T-cell (primary cell): ENCODE data around the gene WIPF2. TPM values are rescaled to one million over a fixed set of nuclear protein-coding genes. Genes with fewer than 3 reads are reported as not detected.
"Not testable (repeated sequence)": the region's sequence is repeated elsewhere in the genome, so short reads cannot be mapped to it uniquely, and the experiment has no call there.

Experiments
- ATAC-seq, 4 experiments: fragments of 200-7000 bp in 3 of 4; fragments of 150-1000 bp in 1 of 4; cut with Tn5 transposase; replicated peaks in 1 of 4; 1 replicate in 3 of 4; 2 replicates in 1 of 4; pipeline ENCODE4 v1.10.0; 2021; ENCODE audit warnings: moderate library complexity in 3 of 4, mild to moderate bottlenecking in 2 of 4, moderate number of reproducible peaks in 1 of 4
- CTCF ChIA-PET, 2 donors: fragments of 300-600 bp; sonication (Branson Sonifier 250); formaldehyde crosslinking; loops; one replicate each; lab custom pipeline; 2022; ENCODE audit warnings: antibody characterized with exemption in 2 of 2; lab: Charles Lee
- POLR2A ChIA-PET, 2 donors: fragments of 300-600 bp; sonication (Branson Sonifier 250); formaldehyde crosslinking; loops; one replicate each; lab custom pipeline; 2022; ENCODE audit warnings: antibody characterized with exemption in 2 of 2; lab: Charles Lee
- DNase-seq, 35 experiments: peaks; one replicate each; pipeline versions ENCODE4 v3.0.0 to v3.0.0-alpha.2; 2013 to 2023
- H3K27ac ChIP-seq: one replicate; pipeline ENCODE4 v1.5.1; 2013; ENCODE audit warnings: low read length
- H3K27me3 ChIP-seq, 2 experiments: replicated peaks in 1 of 2; 1 replicate in 1 of 2; 2 replicates in 1 of 2; pipeline versions ENCODE4 v1.6.1 to v1.7.0; 2013; ENCODE audit warnings: low read length in 1 of 2, mixed read lengths in 1 of 2; ENCODE audit not compliant: control insufficient read depth in 2 of 2, insufficient read depth in 2 of 2; ENCODE audit errors: extremely low read depth in 1 of 2
- H3K36me3 ChIP-seq, 2 donors: 1 replicate in 1 of 2; 2 replicates in 1 of 2; pipeline versions ENCODE4 v1.6.1 to v1.7.0; 2013; ENCODE audit warnings: low read length in 1 of 2; ENCODE audit not compliant: control insufficient read depth in 2 of 2, insufficient read depth in 1 of 2; ENCODE audit errors: extremely low read depth in 1 of 2
- H3K4me1 ChIP-seq, 2 experiments: 1 replicate in 1 of 2; 2 replicates in 1 of 2; pipeline versions ENCODE4 v1.6.1 to v1.7.0; 2013; ENCODE audit warnings: low read length in 2 of 2, mixed read lengths in 1 of 2; ENCODE audit not compliant: insufficient read depth in 2 of 2, control insufficient read depth in 1 of 2; ENCODE audit errors: extremely low read depth in 1 of 2
- H3K4me3 ChIP-seq, 2 donors: 1 replicate in 1 of 2; 2 replicates in 1 of 2; pipeline versions ENCODE4 v1.5.1 to v1.7.0; 2013; ENCODE audit warnings: mild to moderate bottlenecking in 2 of 2, low read length in 1 of 2, moderate library complexity in 1 of 2; ENCODE audit not compliant: control insufficient read depth in 1 of 2; ENCODE audit errors: extremely low read depth in 1 of 2
- H3K9me3 ChIP-seq: 2 replicates; pipeline ENCODE4 v1.7.0; 2013
- H3K27ac Mint-ChIP-seq, 2 donors: one replicate each; pipeline ENCODE4 v1.8.0; 2020 to 2021; ENCODE audit warnings: mild to moderate bottlenecking in 2 of 2, mixed read lengths in 2 of 2
- H3K27me3 Mint-ChIP-seq, 2 donors: one replicate each; pipeline ENCODE4 v1.8.0; 2021 to 2022; ENCODE audit warnings: mixed read lengths in 2 of 2
- H3K36me3 Mint-ChIP-seq: one replicate; pipeline ENCODE4 v1.8.0; 2021; ENCODE audit warnings: mixed read lengths
- H3K4me1 Mint-ChIP-seq, 3 donors: one replicate each; pipeline ENCODE4 v1.8.0; 2020 to 2022; ENCODE audit warnings: mixed read lengths in 3 of 3, mild to moderate bottlenecking in 1 of 3
- H3K4me3 Mint-ChIP-seq, 3 donors: one replicate each; pipeline ENCODE4 v1.8.0; 2020 to 2022; ENCODE audit warnings: mild to moderate bottlenecking in 3 of 3, mixed read lengths in 3 of 3, moderate library complexity in 3 of 3
- H3K9me3 Mint-ChIP-seq, 3 donors: one replicate each; pipeline ENCODE4 v1.8.0; 2020 to 2022; ENCODE audit warnings: mixed read lengths in 3 of 3
- WGBS: methylation state at CpG from one replicate; pipeline ENCODE4 v1.1.5; 2013; ENCODE audit warnings: missing lambda C conversion rate; ENCODE audit not compliant: insufficient coverage; 5-methylcytosine and 5-hydroxymethylcytosine counted together
- total RNA-seq, 35 experiments: library from RNA in 6 of 35; stranded (reverse) in 6 of 35; fragments of 120-200 nt in 1 of 35; gene quantifications; one replicate each; pipeline versions ENCODE4 v1.2.1 to v1.2.4 and lab custom pipeline; 2013 to 2026

Gene WIPF2
- total RNA-seq, 5 donors from 2014 or later (not counting 1 experiment from before 2014, with no cell fraction given) = 23.1 to 42.1 (median 32.1) TPM

DNA sequence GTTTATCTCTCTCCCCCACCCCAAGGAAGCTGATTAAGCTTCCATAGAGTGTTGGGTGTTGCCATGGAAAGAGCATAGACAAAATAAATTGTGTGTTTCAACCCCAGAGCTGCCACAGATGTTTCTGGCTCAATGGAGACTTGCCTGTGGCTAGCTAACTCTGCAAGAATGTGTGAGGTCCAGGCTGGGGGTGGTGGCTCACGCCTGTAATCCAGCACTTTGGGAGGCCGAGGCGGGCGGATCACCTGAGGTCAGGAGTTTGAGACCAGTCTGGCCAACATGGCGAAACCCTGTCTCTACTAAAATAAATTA is 85.4 kb downstream of the WIPF2 start:
- H3K27ac Mint-ChIP-seq, H3K4me3 Mint-ChIP-seq, H3K36me3 ChIP-seq, H3K36me3 Mint-ChIP-seq, H3K27me3 ChIP-seq, DNase-seq, H3K27ac ChIP-seq, H3K9me3 Mint-ChIP-seq, ATAC-seq, H3K9me3 ChIP-seq, H3K4me3 ChIP-seq, POLR2A ChIA-PET, H3K27me3 Mint-ChIP-seq: not testable (repeated sequence)
- peaks cover 14 to 16% (median 15%) of the 10 kb centered on the region in 3 donors for H3K4me1 Mint-ChIP-seq
- WGBS = no CpG with 5 or more reads among the region's 5 CpGs
- CTCF ChIA-PET = interaction anchor here in 1 of 2 donors (0.7 to 3.3 kb wide), 4 partner anchors 13 to 50 kb away, joined by 3 to 69 read pairs (median 6); no protein-coding TSS in a partner anchor
- H3K4me1 ChIP-seq = peaks cover 40 to 44% of the 10 kb centered on the region in 2 experiments

DNA sequence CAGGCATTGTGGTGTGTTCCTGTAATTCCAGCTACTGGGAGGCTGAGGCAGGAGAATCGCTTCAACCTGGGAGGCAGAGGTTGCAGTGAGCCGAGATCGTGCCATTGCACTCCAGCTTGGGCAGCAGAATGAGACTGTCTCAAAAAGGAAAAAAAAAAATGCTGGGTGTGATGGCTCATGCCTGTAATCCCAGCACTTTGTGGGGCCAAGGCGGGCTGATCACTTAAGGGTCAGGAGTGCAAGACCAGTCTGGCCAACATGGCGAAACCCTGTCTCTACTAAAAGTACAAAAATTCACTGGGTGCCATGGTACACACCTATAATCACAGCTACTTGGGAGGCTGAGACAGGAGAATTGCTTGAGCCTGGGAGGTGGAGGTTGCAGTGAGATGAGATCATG is 85.8 kb downstream of the WIPF2 start:
- not testable (repeated sequence) for H3K36me3 ChIP-seq, H3K9me3 ChIP-seq, H3K27me3 ChIP-seq, H3K27ac ChIP-seq, H3K4me3 ChIP-seq, H3K9me3 Mint-ChIP-seq, H3K4me3 Mint-ChIP-seq, ATAC-seq, H3K27me3 Mint-ChIP-seq, DNase-seq, H3K27ac Mint-ChIP-seq, H3K36me3 Mint-ChIP-seq
- peaks cover 14 to 16% (median 15%) of the 10 kb centered on the region in 3 donors for H3K4me1 Mint-ChIP-seq
- POLR2A ChIA-PET = interaction anchor here in 1 of 2 donors (0.7 kb wide), 1 partner anchor 108 kb away, joined by 6 read pairs; no protein-coding TSS in a partner anchor
- 100% methylated on average over 3 of the region's 5 CpGs for WGBS
- CTCF ChIA-PET = interaction anchor here in 1 of 2 donors (0.6 to 1.2 kb wide), 3 partner anchors 50 to 1151 kb away, joined by 3 to 8 read pairs (median 5); no protein-coding TSS in a partner anchor
- H3K4me1 ChIP-seq = peaks cover 42 to 48% of the 10 kb centered on the region in 2 experiments

DNA sequence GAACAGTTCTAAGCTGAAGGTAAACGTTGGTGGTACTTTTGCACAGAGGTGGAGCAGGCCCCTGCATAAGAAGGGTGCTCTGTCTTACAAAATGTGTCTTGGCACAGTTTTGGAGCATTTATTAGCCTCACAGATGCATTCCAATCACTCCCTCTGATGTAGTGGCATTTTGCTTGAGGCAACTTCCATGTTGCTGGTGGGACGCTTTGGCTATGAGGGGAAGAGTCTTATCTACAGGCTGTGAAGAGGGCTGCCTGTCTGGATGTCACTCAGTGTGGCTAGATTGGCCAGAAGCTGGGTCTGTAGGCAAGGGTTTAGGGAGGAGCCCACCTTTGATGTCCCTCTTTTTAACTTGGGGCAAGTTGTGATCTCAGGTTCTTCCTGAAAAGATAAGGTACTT is 87.3 kb downstream of the WIPF2 start:
- CTCF ChIA-PET = interaction anchor here (0.5 to 2.2 kb wide), 9 partner anchors 9 to 111 kb away, joined by 3 to 24 read pairs (median 6); partner anchors contain the start of gene TOP2A (in 1 of the 2)
- peaks cover 16 to 23% (median 21%) of the 10 kb centered on the region in 3 donors for H3K4me1 Mint-ChIP-seq
- no peak overlapping the region for H3K4me3 ChIP-seq
- H3K27me3 ChIP-seq = no peaks in the 10 kb centered on the region
- H3K27ac Mint-ChIP-seq = no peak overlapping the region
- H3K4me1 ChIP-seq = peaks cover 45 to 61% of the 10 kb centered on the region in 2 experiments
- no peaks in the 10 kb centered on the region for H3K9me3 Mint-ChIP-seq
- DNase-seq (no peak), ATAC-seq (no peak)
- H3K4me3 Mint-ChIP-seq = no peak overlapping the region
- H3K36me3 Mint-ChIP-seq = no peaks in the 10 kb centered on the region
- H3K27ac ChIP-seq = peak overlapping the region; percentile 20
- POLR2A ChIA-PET = interaction anchor here (0.7 to 1.6 kb wide), 3 partner anchors 13 to 20 kb away, joined by 3 to 7 read pairs (median 7); no protein-coding TSS in a partner anchor
- no peaks in the 10 kb centered on the region for H3K36me3 ChIP-seq
- H3K27me3 Mint-ChIP-seq = no peaks in the 10 kb centered on the region
- 75% methylated on average over 2 of the region's 2 CpGs for WGBS
- H3K9me3 ChIP-seq = no peaks in the 10 kb centered on the region

DNA sequence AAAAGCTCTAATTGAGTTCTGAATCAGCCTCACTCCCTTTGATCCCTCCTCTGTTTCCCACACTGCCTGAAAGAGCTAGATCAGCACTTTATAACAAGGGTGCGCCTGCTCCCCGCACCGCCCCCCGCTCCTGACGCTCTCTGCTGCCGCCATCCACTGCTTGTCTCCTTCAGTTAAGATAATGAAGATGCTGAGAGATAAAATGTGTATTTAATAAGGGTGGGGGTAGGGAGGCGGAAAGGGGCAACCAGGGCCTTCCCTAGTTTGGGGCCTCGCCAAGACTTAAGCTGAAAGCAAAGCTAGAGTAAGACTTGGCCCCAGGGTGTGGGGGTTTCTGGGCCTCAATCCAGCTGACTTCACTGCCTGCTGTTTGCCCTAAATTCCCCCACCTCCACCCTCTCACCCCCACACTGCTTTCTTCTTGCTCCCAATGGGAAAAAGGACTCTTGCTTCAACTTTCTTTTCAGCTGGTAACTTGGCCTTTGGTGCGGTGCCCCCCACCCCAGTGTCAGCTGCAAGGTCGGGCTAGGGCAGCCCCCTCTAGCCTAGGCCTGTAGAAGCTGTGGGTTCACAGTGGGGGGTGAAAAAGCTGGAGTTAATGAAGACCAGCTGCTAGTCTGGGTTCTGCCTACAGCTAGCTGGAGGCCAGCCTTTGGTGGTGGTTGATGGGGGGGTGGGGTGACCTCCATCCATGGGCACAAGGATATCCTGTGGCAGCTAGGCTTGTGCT is 88.1 kb downstream of the WIPF2 start:
- CTCF ChIA-PET = interaction anchor here (0.5 to 2.2 kb wide), 17 partner anchors 8 to 311 kb away, joined by 3 to 24 read pairs (median 5); partner anchors contain the start of gene TOP2A (in 1 of the 2)
- Mint-ChIP-seq H3K9me3 (no peaks in the 10 kb centered on the region), H3K4me3 (no peak overlapping the region), H3K36me3 (no peaks in the 10 kb centered on the region), H3K27me3 (no peaks in the 10 kb centered on the region), H3K27ac (no peak overlapping the region), H3K4me1 (peaks cover 16 to 30% (median 29%) of the 10 kb centered on the region in 3 donors)
- Histone ChIP-seq H3K4me3 (no peak overlapping the region), H3K36me3 (no peaks in the 10 kb centered on the region), H3K27me3 (no peaks in the 10 kb centered on the region), H3K4me1 (peaks cover 49 to 69% of the 10 kb centered on the region in 2 experiments), H3K9me3 (no peaks in the 10 kb centered on the region), H3K27ac (peak overlapping the region; percentile 39)
- WGBS = 36% methylated on average over 3 of the region's 10 CpGs
- POLR2A ChIA-PET = interaction anchor here (0.6 to 1.6 kb wide), 7 partner anchors 10 to 64 kb away, joined by 3 to 7 read pairs (median 3); no protein-coding TSS in a partner anchor
- peak in 1 of 4 experiments; percentile 48 for ATAC-seq
- peak in 1 of 35 experiments; percentile 40 for DNase-seq

DNA sequence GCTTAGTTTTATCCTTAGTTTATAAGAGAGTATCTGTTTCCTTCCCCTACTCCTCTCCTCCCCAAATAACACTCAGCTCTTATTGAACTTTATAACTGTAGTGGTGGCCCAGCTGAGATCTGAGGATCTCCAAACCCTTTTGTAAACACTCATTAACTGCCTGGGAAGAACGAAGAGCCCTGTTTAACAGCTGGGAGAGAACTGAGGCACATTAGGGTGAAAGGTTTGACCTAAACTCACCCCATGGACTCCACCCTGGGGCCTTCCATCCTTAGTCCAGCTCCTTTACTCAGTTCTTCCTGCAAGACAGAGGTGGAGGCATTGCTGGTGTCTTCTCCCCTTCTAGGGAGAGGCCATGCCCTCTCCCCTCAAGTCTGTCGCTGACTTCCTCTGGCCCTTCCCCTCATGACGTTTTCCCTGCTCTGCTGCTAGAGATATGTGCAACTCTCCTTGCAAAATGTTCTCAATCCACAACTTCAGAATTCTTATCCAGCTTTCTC is 88.7 kb downstream of the WIPF2 start:
- H3K4me3 ChIP-seq = no peak overlapping the region
- no peaks in the 10 kb centered on the region for H3K27me3 ChIP-seq
- ChIA-PET POLR2A (interaction anchor here (0.6 to 1.6 kb wide), 6 partner anchors 9 to 65 kb away, joined by 3 to 7 read pairs (median 3); no protein-coding TSS in a partner anchor), CTCF (interaction anchor here (0.6 to 2.2 kb wide), 11 partner anchors 9 to 311 kb away, joined by 3 to 24 read pairs (median 6); partner anchors contain the start of gene TOP2A (in 1 of the 2))
- Mint-ChIP-seq H3K27me3 (no peaks in the 10 kb centered on the region), H3K4me1 (peaks cover 15 to 34% (median 34%) of the 10 kb centered on the region in 3 donors), H3K9me3 (no peaks in the 10 kb centered on the region), H3K36me3 (no peaks in the 10 kb centered on the region), H3K27ac (no peak overlapping the region), H3K4me3 (no peak overlapping the region)
- H3K9me3 ChIP-seq = no peaks in the 10 kb centered on the region
- DNase-seq (no peak), ATAC-seq (no peak)
- no peaks in the 10 kb centered on the region for H3K36me3 ChIP-seq
- H3K27ac ChIP-seq = peak overlapping the region; percentile 39
- 45% methylated on average over 2 of the region's 3 CpGs for WGBS
- peaks cover 49 to 75% of the 10 kb centered on the region in 2 experiments for H3K4me1 ChIP-seq
